Endothelial cell of umbilical vein (primary cell): Measurements from ENCODE around the gene DLK1. TPM values are rescaled to one million over a fixed set of nuclear protein-coding genes. Genes with fewer than 3 reads are reported as not detected.

ENCODE experiments used
- BruUV-seq: library from RNA; stranded (reverse); fragments of 400-500 nt; replicated peaks from 2 replicates; lab custom pipeline; 2021; lab: Mats Ljungman, UMichigan
- CTCF ChIA-PET: fragments of 300-600, 350-600 bp; sonication (Branson Sonifier 250); formaldehyde crosslinking; loops from one replicate; lab custom pipeline; 2021; ENCODE audit warnings: antibody characterized with exemption, inconsistent platforms; lab: Charles Lee
- POLR2A ChIA-PET: fragments of 300-600, 350-600 bp; sonication (Branson Sonifier 250); formaldehyde crosslinking; loops from one replicate; lab custom pipeline; 2021; ENCODE audit warnings: antibody characterized with exemption, inconsistent platforms; lab: Charles Lee
- DNase-seq: peaks from one replicate; pipeline ENCODE4 v3.0.0-alpha.2; 2011; ENCODE audit warnings: low read depth, low spot score
- FAIRE-seq: peaks from 2 replicates; lab custom pipeline; 2011; peaks lifted over from hg19 to GRCh38; lab: Jason Lieb, UNC
- H2AFZ ChIP-seq: 2 replicates; pipeline ENCODE4 v1.6.0; 2012; ENCODE audit warnings: low read depth, low read length, control low read depth, inconsistent platforms
- H3K27ac ChIP-seq: 2 replicates; pipeline ENCODE4 v1.5.1; 2011; ENCODE audit warnings: low read depth, mild to moderate bottlenecking, control low read depth, low read length, moderate library complexity; ENCODE audit not compliant: insufficient read depth
- H3K27me3 ChIP-seq, 2 experiments: 2 replicates each; pipeline versions ENCODE4 v1.6.0 to v1.6.1; 2011; ENCODE audit warnings: low read length in 2 of 2, mixed read lengths in 1 of 2; ENCODE audit not compliant: control insufficient read depth in 2 of 2, insufficient read depth in 2 of 2
- H3K36me3 ChIP-seq, 2 experiments: 2 replicates in 1 of 2; 3 replicates in 1 of 2; pipeline ENCODE4 v1.5.1; 2011; ENCODE audit warnings: low read length in 2 of 2, mild to moderate bottlenecking in 1 of 2, moderate library complexity in 1 of 2; ENCODE audit not compliant: control insufficient read depth in 2 of 2, insufficient read depth in 2 of 2; ENCODE audit errors: extremely low read depth in 1 of 2
- H3K4me1 ChIP-seq: 3 replicates; pipeline ENCODE4 v1.5.1; 2011; ENCODE audit warnings: mild to moderate bottlenecking, low read length; ENCODE audit not compliant: control insufficient read depth, insufficient read depth; ENCODE audit errors: extremely low read depth
- H3K4me2 ChIP-seq: 2 replicates; pipeline ENCODE4 v1.6.1; 2011; ENCODE audit warnings: low read length, control low read depth, mixed read lengths; ENCODE audit not compliant: insufficient read depth
- H3K4me3 ChIP-seq, 3 experiments: fragments of 200-600 bp in 1 of 3; sonication (generic), shearing (Covaris generic) in 1 of 3; replicated peaks in 1 of 3; 2 replicates each; pipeline ENCODE4 v1.5.1; 2011 to 2016; ENCODE audit warnings: control low read depth in 3 of 3, low read length in 3 of 3, mild to moderate bottlenecking in 2 of 3, inconsistent platforms in 1 of 3, low read depth in 1 of 3, moderate library complexity in 1 of 3; ENCODE audit not compliant: insufficient read depth in 1 of 3
- H3K79me2 ChIP-seq: 2 replicates; pipeline ENCODE4 v1.6.0; 2012; ENCODE audit warnings: low read length, inconsistent platforms; ENCODE audit not compliant: control insufficient read depth, insufficient read depth
- H3K9ac ChIP-seq: replicated peaks from 2 replicates; pipeline ENCODE3; 2011; ENCODE audit warnings: low read length, control low read depth; ENCODE audit not compliant: insufficient read depth; ENCODE audit errors: extremely low read depth
- H3K9me1 ChIP-seq: replicated peaks from 3 replicates; pipeline ENCODE4 v1.6.0; 2011; ENCODE audit warnings: mild to moderate bottlenecking, low read length; ENCODE audit not compliant: control insufficient read depth, insufficient read depth; ENCODE audit errors: extremely low read depth
- H3K9me3 ChIP-seq: replicated peaks from 2 replicates; pipeline ENCODE4 v1.5.1; 2012; ENCODE audit warnings: low read length, inconsistent platforms; ENCODE audit not compliant: control insufficient read depth, insufficient read depth
- H4K20me1 ChIP-seq: replicated peaks from 2 replicates; pipeline ENCODE3; 2011; ENCODE audit warnings: mild to moderate bottlenecking, low read length; ENCODE audit not compliant: control insufficient read depth, insufficient read depth; ENCODE audit errors: extremely low read depth
- CTCF ChIP-seq, 2 donors: IDR thresholded peaks; 1 replicate in 1 of 2; 2 replicates in 1 of 2; pipeline ENCODE4 v1.5.1; 2011; ENCODE audit warnings: low read length in 2 of 2, mild to moderate bottlenecking in 2 of 2, moderate library complexity in 2 of 2, control low read depth in 1 of 2, inconsistent platforms in 1 of 2, low read depth in 1 of 2; ENCODE audit not compliant: insufficient read depth in 1 of 2; ENCODE audit errors: extremely low read depth in 1 of 2
- EZH2 ChIP-seq: IDR thresholded peaks from 2 replicates; pipeline ENCODE4 v1.6.1; 2012; ENCODE audit warnings: borderline replicate concordance, low read depth, mild to moderate bottlenecking, moderate library complexity, low read length, inconsistent platforms; ENCODE audit not compliant: severe bottlenecking
- FOS ChIP-seq: IDR thresholded peaks from 2 replicates; pipeline ENCODE4 v1.6.1; 2011; ENCODE audit warnings: mild to moderate bottlenecking, low read length, moderate library complexity, borderline replicate concordance; ENCODE audit not compliant: insufficient read depth
- GATA2 ChIP-seq: IDR thresholded peaks from 2 replicates; pipeline ENCODE4 v1.7.0; 2011; ENCODE audit warnings: low read depth, mild to moderate bottlenecking, moderate library complexity, mixed read lengths, low read length; ENCODE audit not compliant: insufficient read length, insufficient read depth
- JUN ChIP-seq: IDR thresholded peaks from 2 replicates; pipeline ENCODE4 v1.6.1; 2011; ENCODE audit warnings: borderline replicate concordance, low read depth; ENCODE audit not compliant: insufficient read length, insufficient read depth
- MYC ChIP-seq: IDR thresholded peaks from one replicate; pipeline ENCODE4 v1.6.1; 2011; ENCODE audit warnings: mild to moderate bottlenecking, low read depth, low read length
- POLR2A ChIP-seq: IDR thresholded peaks from 2 replicates; pipeline ENCODE4 v1.6.1; 2012; ENCODE audit warnings: low read depth, mild to moderate bottlenecking, control low read depth, low read length
- POLR2AphosphoS5 ChIP-seq: IDR thresholded peaks from 2 replicates; pipeline ENCODE4 v1.6.1; 2012; ENCODE audit warnings: low read depth, mild to moderate bottlenecking, control low read depth, low read length, moderate library complexity; ENCODE audit not compliant: insufficient read depth
- dilution Hi-C: fragments of 300-500 bp; cut with MboI; formaldehyde crosslinking; loops from one replicate; pipeline ENCODE4 v1.15.0; 2019; ENCODE audit warnings: low sequenced_read_pairs; ENCODE audit not compliant: extremely low pct_ligation_motif_present
- intact Hi-C: fragments of 100-400 bp; cut with micrococcal nuclease; formaldehyde crosslinking; loops from one replicate; pipeline ENCODE4 v1.10.0; 2022
- polyA plus RNA-seq, 4 experiments: library from polyadenylated mRNA; depleted of rRNA in 3 of 4; stranded (reverse) in 3 of 4; unstranded in 1 of 4; fragments of >200 nt; gene quantifications; 2 replicates each; pipeline versions ENCODE4 v1.2.1 to v1.2.3, GENCODE V29; 2011 to 2012; ENCODE audit warnings: missing spikeins in 1 of 4
- total RNA-seq: library from RNA; stranded (reverse); gene quantifications from 2 replicates; pipeline ENCODE4 v1.2.3, GENCODE V29; 2021
- TF ChIP-seq, protein P1 (sequence below): IDR thresholded peaks from 2 replicates; pipeline ENCODE4 v1.6.1; 2011; ENCODE audit not compliant: insufficient read depth, insufficient read length

The DLK1 gene
- total and polyA plus RNA-seq, 2 donors (not counting 3 experiments of a cell fraction or from before 2014, with no cell fraction given) = not detected

DNA sequence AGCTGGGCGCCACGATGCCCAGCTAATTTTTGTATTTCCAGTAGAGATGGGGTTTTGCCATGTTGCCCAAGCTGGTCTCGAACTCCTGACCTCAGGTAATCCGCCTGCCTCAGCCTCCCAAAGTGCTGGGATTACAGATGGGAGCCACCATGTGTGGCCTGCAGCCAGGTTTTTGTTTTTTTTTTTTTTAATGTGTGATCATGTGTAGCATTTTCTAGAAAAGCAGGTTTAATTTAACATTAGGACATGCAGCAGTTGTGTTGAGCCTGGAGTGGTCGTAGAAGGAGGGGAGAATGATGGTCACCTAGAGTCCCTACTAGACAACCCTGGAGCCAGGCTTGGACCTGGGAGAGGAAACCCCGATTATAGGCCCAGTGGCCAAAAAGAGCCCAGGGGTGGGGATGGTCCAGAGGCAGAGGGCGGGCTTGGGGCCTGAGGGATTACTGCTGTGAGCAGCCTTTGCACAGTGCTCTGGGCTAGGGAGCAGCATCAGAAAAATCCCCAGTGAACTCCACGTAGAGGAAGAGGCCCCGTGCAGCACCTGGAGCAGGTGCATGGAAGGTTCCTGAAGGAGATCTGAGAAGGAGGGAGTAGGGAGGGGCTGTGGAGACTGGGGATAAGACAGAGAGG is 13.6 kb downstream of the DLK1 start:
- FAIRE-seq (no peak), DNase-seq (no peak)
- TF ChIP-seq EZH2 (no peak), POLR2AphosphoS5 (no peak), CTCF (IDR thresholded peaks at IDR 0.05; ENCODE audit: extremely low read depth in 1 of 2, insufficient read depth in 1 of 2, low read depth in 1 of 2, low read length in 2 of 2) (no peak), JUN (no peak), GATA2 (no peak), POLR2A (no peak), MYC (no peak), FOS (no peak)
- TF ChIP-seq, protein P1, sequence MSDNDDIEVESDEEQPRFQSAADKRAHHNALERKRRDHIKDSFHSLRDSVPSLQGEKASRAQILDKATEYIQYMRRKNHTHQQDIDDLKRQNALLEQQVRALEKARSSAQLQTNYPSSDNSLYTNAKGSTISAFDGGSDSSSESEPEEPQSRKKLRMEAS = no peak
- CTCF ChIA-PET = no interaction called here
- Histone ChIP-seq H3K79me2 (no peaks in the 10 kb centered on the region), H3K27ac (no peak overlapping the region), H3K9me1 (no peaks in the 10 kb centered on the region), H3K36me3 (no peaks in the 10 kb centered on the region), H3K9ac (no peak overlapping the region), H3K4me1 (no peaks in the 10 kb centered on the region), H2AFZ (no peak overlapping the region), H3K9me3 (no peaks in the 10 kb centered on the region), H3K4me3 (no peak overlapping the region), H3K27me3 (no peaks in the 10 kb centered on the region), H4K20me1 (no peaks in the 10 kb centered on the region), H3K4me2 (no peak overlapping the region)
- intact Hi-C loops = no loop called here
- dilution Hi-C loops = no loop called here
- POLR2A ChIA-PET = no interaction called here
- BruUV-seq = no TSS peak
